Measurements from ENCODE around the gene CPLANE2.
"Not testable (repeated sequence)": the region's sequence is repeated elsewhere in the genome, so short reads cannot be mapped to it uniquely, and the experiment has no call there.

CPLANE2 gene, protein sequence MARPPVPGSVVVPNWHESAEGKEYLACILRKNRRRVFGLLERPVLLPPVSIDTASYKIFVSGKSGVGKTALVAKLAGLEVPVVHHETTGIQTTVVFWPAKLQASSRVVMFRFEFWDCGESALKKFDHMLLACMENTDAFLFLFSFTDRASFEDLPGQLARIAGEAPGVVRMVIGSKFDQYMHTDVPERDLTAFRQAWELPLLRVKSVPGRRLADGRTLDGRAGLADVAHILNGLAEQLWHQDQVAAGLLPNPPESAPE

DNA sequence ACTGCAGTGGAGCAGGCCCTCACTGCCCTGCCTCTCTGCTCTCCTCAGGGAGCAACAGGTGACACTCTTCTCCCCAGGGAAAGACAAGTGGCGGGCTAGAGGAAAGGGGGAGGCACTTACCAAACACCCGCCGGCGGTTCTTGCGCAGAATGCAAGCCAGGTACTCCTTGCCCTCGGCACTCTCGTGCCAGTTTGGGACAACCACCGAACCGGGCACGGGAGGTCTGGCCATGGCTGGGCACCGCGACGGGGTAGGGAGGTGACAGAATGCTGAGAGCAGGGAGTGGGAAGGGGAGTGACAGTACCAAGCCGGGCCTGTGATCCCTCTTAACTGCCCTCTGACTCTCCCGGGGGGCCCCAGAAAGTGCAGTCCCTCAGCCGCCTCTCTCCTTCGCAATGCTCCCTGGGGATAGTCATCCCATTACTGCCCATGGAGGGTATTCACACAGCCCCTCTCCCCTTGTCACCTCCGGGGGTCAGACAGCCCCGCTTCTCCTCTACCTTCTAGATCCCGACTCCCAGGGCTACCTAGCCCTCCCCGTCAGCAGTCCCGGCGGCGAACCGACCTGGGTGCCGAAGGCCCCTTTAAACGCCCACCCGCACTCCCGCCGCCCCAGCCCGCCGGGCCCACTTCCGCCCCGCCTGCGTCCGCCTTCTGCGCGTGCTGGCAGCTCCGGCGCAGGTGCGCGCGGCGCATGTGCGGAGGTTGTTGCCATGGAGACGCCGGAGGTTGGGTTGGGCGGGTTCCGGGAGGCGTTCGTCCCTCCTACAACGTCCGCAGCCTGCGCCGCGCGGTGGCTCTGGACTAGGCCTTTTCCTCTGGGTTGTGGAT lies at the start of gene CPLANE2:
CPLANE2 (minus strand) TSS at position 673 of the 832 bp plus-strand sequence; CDS start at position 232, 441 bp downstream.
- peak; percentile 86 for DNase-seq

DNA sequence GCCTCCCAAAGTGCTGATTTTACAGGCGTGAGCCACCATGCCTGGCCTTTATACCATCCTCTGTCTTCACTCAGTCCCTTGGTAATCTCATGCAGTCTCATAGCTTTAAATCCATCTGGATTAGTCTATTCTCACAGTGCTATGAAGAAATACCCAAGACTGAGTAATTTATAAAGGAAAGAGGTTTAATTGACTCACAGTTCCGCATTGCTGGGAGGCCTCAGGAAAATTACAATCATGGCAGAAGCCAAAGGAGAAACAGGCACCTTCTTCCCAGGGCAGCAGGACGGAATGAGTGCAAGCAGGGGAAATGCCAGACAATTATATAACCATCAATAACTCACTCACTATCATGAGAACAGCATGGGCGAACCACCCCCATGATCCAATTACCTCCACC lies 49.1 kb upstream of the CPLANE2 start:
- no peak for DNase-seq

GRCh38 chr1:16281765-16282164 lies 44.8 kb upstream of the CPLANE2 start:
- no peak for DNase-seq

DNA sequence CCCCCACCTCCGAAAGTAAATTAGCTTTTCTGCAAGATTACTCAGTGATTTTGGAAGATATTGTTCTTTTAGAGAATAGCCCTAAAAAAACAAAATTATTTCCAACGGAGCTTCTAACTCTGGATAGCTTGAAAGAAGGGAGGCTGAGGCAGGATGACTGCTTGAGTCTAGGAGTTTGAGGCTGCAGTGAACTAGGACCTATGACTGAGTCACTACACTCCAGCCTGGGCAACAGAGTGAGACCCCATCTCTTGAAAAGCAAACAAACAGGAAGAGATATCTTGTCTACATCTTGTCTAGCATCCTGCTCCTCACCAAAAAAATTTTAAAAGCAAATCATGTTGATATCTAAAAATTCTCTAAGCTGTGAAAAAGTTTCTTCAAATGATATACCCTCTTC lies 42.2 kb upstream of the CPLANE2 start:
- DNase-seq: no peak

GRCh38 chr1:16276302-16277030 lies 39.5 kb upstream of the CPLANE2 start:
- no peak for DNase-seq

GRCh38 chr1:16275591-16275990 lies 38.6 kb upstream of the CPLANE2 start:
- DNase-seq: no peak

GRCh38 chr1:16267690-16268180 lies 30.8 kb upstream of the CPLANE2 start:
- no peak for DNase-seq

GRCh38 chr1:16266411-16267118 lies 29.6 kb upstream of the CPLANE2 start:
- DNase-seq: no peak

GRCh38 chr1:16262067-16262466 lies 25.1 kb upstream of the CPLANE2 start:
- DNase-seq: no peak

DNA sequence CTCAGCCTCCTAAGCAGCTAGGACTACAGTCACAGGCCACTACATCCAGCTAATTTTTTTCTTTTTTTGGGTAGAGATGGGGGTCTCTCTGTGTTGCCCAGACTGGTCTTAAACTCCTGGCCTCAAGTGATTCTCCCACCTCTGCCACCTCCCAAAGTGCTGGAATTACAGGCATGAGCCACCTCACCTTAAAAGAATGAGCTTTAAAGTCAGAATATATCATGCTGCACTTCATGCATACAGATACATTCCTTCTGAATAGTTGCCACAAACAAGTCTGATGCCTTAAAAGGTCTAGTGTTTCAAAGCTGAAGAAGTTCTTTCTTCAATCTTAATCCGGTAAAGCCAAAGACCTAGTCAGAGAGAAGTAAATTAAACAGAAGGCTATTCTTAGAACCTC lies 23.8 kb upstream of the CPLANE2 start:
- DNase-seq: no peak

GRCh38 chr1:16258591-16259135 lies 21.7 kb upstream of the CPLANE2 start:
- no peak for DNase-seq

GRCh38 chr1:16257968-16258367 lies 21.0 kb upstream of the CPLANE2 start:
- DNase-seq: no peak

- not testable (repeated sequence) for DNase-seq
These were observed 20.6 kb upstream of the CPLANE2 start for GRCh38 chr1:16257556-16257955.

DNA sequence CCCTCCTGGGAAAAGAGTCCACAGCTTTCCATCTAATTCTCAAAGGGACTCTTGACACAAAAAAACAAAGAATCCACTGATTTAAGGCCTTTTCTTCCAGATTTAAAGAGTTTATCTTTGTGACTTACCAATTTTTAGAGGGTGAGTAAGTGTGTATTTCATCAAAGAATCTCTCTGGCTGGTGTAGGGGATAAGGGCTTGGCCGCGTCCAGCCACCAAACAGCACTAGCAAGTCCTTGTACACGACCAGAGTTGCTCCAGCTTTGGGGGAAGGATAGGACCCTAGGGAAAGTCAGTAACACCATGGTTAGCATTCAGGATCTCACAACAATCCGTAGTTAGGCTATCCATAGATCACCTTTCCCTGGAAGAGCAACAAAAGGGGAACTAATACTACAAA lies 19.5 kb upstream of the CPLANE2 start:
- no peak for DNase-seq

DNA sequence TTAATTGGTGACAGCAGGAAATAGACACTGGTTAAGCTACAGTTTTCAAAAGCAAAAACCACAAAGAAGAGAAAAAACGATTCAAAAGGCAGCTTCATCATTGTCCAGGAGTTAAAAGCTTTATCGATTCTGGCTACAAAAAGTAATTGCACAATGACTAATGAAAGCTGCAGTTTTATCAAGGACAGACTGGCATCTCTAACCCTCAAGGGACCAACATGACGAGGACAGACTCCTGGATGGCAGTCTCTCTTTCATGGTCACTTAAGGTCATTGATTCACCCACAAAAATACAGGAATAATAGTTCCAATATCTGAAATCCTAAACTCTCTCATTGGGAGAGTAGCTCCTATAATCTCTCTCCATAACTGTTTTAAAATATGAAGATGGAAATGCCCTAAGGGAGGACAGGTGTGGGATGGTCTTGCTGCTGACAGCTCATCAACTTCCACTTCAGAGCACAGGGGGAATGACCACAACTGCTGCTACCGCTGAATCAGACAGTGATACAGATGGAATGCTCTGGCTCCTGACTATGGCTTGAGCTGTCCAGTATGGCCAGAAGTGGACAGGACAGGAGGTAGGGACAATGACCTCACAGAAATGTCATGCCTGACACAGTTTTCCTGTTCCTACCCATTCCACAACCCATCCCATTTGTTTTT lies 17.4 kb upstream of the CPLANE2 start:
- no peak for DNase-seq

GRCh38 chr1:16253332-16253922 lies 16.4 kb upstream of the CPLANE2 start:
- DNase-seq: no peak

- DNase-seq: no peak
These were observed 15.9 kb upstream of the CPLANE2 start for GRCh38 chr1:16252912-16253311.

- no peak for DNase-seq
These were observed 14.4 kb upstream of the CPLANE2 start for GRCh38 chr1:16251381-16251780.

DNA sequence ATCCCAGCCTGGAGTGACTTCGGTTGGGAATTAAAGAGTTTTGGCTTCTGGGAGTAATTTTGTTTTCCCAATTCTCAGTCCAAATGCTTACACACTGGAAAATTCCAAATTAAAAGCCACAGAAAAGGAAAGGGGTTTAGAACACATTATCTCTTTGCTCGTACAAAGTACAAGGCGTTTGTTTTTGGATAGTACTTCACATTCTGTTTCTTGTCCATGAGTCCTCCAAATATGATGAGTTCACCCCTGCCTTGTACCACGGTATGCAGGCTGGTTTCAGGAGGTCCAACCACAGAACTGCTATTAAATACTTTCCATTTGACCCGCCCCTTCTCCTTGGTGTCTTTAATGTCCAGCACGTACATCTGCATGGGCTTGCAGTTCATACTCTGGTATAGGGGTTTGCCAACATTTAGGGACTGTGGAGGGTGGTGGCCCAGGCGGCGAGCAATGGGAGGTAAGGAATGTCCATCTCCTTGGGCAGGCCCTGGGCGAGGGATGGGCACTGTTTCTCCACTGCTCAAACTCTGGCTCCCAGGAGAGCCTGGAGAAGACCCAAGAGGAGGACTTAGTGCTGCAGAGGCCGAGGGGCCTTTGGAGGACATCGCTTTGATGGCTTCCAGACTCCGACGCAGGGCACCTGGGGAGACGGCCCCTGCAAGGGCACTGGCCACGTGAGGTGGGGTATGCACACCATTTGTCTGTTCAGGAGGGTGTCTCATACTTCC lies 13.7 kb upstream of the CPLANE2 start:
- no peak for DNase-seq

- no peak for DNase-seq
These were observed 12.7 kb upstream of the CPLANE2 start for GRCh38 chr1:16249596-16250241.

Data from T1000 (cell line).